ENCODE results near the gene TTC7B. TPM values are rescaled to one million over a fixed set of nuclear protein-coding genes. Genes with fewer than 3 reads are reported as not detected.

TTC7B gene
- total and polyA plus RNA-seq, 2 of the 8 experiments (the other 6 are each of a cell fraction or from before 2014, with no cell fraction given) = 23.7 to 34.0 TPM

DNA sequence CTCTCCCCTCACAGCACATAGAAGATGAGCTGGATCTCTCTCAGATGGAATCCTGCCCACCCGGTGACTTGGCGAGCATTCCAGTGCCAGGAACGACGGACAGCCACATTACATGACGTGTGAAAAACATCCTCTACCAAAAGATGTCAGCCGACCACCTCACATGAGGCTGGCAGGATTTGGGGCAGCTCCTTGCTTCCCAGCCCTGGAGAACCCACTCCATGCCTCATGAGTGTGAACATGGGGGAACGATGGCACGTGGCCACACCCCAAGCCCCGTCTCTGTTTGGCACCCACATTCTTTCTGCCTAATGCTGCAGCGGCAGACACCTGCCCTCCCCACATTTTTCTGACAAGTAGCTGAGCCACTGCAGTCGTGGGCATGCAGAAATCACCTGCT lies 216.9 kb downstream of the TTC7B start (continued):
- no peak for TF ChIP-seq SIX5 (IDR thresholded peaks at IDR 0.05; ENCODE audit: low read depth, low read length)
